HCT116 (cell line): ENCODE data around the gene S100A2.

Experiments used
- EZH2 ChIP-seq: fragments of 200-600 bp; sonication (generic); IDR thresholded peaks from 2 replicates; pipeline ENCODE4 v1.6.1; 2017; ENCODE audit warnings: antibody characterized with exemption, mixed run types
- EZH2phosphoT487 ChIP-seq: fragments of 200-600 bp; IDR thresholded peaks from 2 replicates; pipeline ENCODE4 v1.6.1; 2018; ENCODE audit warnings: antibody characterized with exemption, borderline replicate concordance
- JUND ChIP-seq: IDR thresholded peaks from 2 replicates; pipeline ENCODE4 v1.6.1; 2012
- POLR2A ChIP-seq: IDR thresholded peaks from 2 replicates; pipeline ENCODE4 v1.7.0; 2011; ENCODE audit warnings: borderline replicate concordance; ENCODE audit not compliant: insufficient read depth, insufficient read length; ENCODE audit errors: extremely low read depth
- POLR2AphosphoS5 ChIP-seq: IDR thresholded peaks from 2 replicates; pipeline ENCODE4 v1.6.1; 2011; ENCODE audit warnings: mild to moderate bottlenecking, low read depth, low read length, moderate library complexity
- RAD21 ChIP-seq: IDR thresholded peaks from 2 replicates; pipeline ENCODE4 v1.6.1; 2012; ENCODE audit warnings: low read depth, mild to moderate bottlenecking
- SP1 ChIP-seq: IDR thresholded peaks from 2 replicates; pipeline ENCODE4 v1.6.1; 2012; ENCODE audit warnings: low read depth
- SRF ChIP-seq: IDR thresholded peaks from 2 replicates; pipeline ENCODE4 v1.6.1; 2012; ENCODE audit warnings: low read depth
- YY1 ChIP-seq: IDR thresholded peaks from 2 replicates; pipeline ENCODE4 v1.6.1; 2011; ENCODE audit warnings: low read length, low read depth, moderate library complexity, mild to moderate bottlenecking; ENCODE audit not compliant: insufficient replicate concordance; ENCODE audit errors: extremely low read depth
- ZNF274 ChIP-seq: fragments of 200-500 bp; sonication (Bioruptor generic); IDR thresholded peaks from 2 replicates; pipeline ENCODE4 v1.6.1; 2014; ENCODE audit warnings: mild to moderate bottlenecking, low read depth, low read length, inconsistent platforms
- TF ChIP-seq, protein P1 (sequence below), 3 experiments: fragments of 200-600 bp in 1 of 3; sonication (generic) in 1 of 3; IDR thresholded peaks in 2 of 3; conservative IDR thresholded peaks in 1 of 3; 2 replicates each; pipeline ENCODE4 v1.5.1; 2012 to 2017; ENCODE audit warnings: low read depth in 2 of 3, low read length in 2 of 3, antibody characterized with exemption in 1 of 3, borderline replicate concordance in 1 of 3, control low read depth in 1 of 3, mild to moderate bottlenecking in 1 of 3, mixed read lengths in 1 of 3, mixed run types in 1 of 3, moderate library complexity in 1 of 3; ENCODE audit not compliant: insufficient read depth in 1 of 3
- TF ChIP-seq, protein P2 (sequence below): IDR thresholded peaks from 2 replicates; pipeline ENCODE4 v1.6.1; 2012

- TF ChIP-seq ZNF274 (no peak), EZH2 (no peak), YY1 (no peak), JUND (no peak), SRF (no peak), EZH2phosphoT487 (no peak), POLR2A (no peak), RAD21 (no peak), SP1 (no peak), POLR2AphosphoS5 (no peak)
- TF ChIP-seq, protein P1, sequence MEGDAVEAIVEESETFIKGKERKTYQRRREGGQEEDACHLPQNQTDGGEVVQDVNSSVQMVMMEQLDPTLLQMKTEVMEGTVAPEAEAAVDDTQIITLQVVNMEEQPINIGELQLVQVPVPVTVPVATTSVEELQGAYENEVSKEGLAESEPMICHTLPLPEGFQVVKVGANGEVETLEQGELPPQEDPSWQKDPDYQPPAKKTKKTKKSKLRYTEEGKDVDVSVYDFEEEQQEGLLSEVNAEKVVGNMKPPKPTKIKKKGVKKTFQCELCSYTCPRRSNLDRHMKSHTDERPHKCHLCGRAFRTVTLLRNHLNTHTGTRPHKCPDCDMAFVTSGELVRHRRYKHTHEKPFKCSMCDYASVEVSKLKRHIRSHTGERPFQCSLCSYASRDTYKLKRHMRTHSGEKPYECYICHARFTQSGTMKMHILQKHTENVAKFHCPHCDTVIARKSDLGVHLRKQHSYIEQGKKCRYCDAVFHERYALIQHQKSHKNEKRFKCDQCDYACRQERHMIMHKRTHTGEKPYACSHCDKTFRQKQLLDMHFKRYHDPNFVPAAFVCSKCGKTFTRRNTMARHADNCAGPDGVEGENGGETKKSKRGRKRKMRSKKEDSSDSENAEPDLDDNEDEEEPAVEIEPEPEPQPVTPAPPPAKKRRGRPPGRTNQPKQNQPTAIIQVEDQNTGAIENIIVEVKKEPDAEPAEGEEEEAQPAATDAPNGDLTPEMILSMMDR (IDR thresholded peaks at IDR 0.05 in 2 of 3, conservative IDR thresholded peaks at IDR 0.05 in 1 of 3; ENCODE audit: borderline replicate concordance in 1 of 3, insufficient read depth in 1 of 3, low read depth in 2 of 3, low read length in 2 of 3): no peak
- TF ChIP-seq, protein P2, sequence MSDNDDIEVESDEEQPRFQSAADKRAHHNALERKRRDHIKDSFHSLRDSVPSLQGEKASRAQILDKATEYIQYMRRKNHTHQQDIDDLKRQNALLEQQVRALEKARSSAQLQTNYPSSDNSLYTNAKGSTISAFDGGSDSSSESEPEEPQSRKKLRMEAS: no peak
Observed at GRCh38 chr1:153602749-153603148, 37.1 kb upstream of the S100A2 start.
